Measurements from ENCODE around the gene PIH1D2.
"Not testable (repeated sequence)": the region's sequence is repeated elsewhere in the genome, so short reads cannot be mapped to it uniquely, and the experiment has no call there.

DNA sequence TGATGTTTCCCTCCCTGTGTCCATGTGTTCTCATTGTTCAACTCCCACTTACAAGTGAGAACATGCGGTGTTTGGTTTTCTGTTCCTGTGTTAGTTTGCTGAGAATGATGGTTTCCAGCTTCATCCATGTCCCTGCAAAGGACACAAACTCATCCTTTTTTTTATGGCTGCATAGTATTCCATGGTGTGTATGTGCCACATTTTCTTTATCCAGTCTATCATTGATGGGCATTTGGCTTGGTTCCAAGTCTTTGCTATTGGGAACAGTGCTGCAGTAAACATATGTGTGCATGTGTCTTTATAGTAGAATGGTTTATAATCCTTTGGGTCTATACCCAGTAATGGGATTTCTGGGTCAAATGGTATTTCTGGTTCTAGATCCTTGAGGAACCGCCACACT, 27.2 kb downstream of the PIH1D2 start:
- TF ChIP-seq, protein P1, sequence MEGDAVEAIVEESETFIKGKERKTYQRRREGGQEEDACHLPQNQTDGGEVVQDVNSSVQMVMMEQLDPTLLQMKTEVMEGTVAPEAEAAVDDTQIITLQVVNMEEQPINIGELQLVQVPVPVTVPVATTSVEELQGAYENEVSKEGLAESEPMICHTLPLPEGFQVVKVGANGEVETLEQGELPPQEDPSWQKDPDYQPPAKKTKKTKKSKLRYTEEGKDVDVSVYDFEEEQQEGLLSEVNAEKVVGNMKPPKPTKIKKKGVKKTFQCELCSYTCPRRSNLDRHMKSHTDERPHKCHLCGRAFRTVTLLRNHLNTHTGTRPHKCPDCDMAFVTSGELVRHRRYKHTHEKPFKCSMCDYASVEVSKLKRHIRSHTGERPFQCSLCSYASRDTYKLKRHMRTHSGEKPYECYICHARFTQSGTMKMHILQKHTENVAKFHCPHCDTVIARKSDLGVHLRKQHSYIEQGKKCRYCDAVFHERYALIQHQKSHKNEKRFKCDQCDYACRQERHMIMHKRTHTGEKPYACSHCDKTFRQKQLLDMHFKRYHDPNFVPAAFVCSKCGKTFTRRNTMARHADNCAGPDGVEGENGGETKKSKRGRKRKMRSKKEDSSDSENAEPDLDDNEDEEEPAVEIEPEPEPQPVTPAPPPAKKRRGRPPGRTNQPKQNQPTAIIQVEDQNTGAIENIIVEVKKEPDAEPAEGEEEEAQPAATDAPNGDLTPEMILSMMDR (IDR thresholded peaks at IDR 0.05): not testable (repeated sequence)
- TF ChIP-seq POLR2A (IDR thresholded peaks at IDR 0.05): not testable (repeated sequence)
